Tibial nerve (tissue), 4 donors: ENCODE measurements around the gene RPRD1B. TPM values are rescaled to one million over a fixed set of nuclear protein-coding genes. Genes with fewer than 3 reads are reported as not detected.

Experiments
- DNase-seq, 2 donors: peaks; one replicate each; pipeline ENCODE4 v3.0.0-alpha.2; 2019; ENCODE audit warnings: low spot score in 2 of 2
- H3K27ac ChIP-seq, 4 donors: fragments of 200-600 bp; sonication (generic) in 3 of 4; one replicate each; pipeline ENCODE4 v1.5.1; 2017 to 2019; ENCODE audit warnings: mild to moderate bottlenecking in 1 of 4
- H3K27me3 ChIP-seq, 2 donors: fragments of 200-600 bp; sonication (generic) in 1 of 2; one replicate each; pipeline versions ENCODE4 v1.5.1 to v1.6.0; 2017 to 2019
- H3K36me3 ChIP-seq, 3 donors: fragments of 200-600 bp; sonication (generic); one replicate each; pipeline ENCODE4 v1.5.1; 2018 to 2019
- H3K4me1 ChIP-seq, 4 donors: fragments of 200-600 bp; sonication (generic) in 3 of 4; one replicate each; pipeline ENCODE4 v1.5.1; 2017 to 2019
- H3K4me3 ChIP-seq, 4 donors: fragments of 200-600 bp; sonication (generic) in 3 of 4; one replicate each; pipeline ENCODE4 v1.5.1; 2017 to 2019; ENCODE audit warnings: mild to moderate bottlenecking in 1 of 4, moderate library complexity in 1 of 4
- H3K9me3 ChIP-seq, 4 donors: fragments of 200-600 bp; sonication (generic) in 3 of 4; one replicate each; pipeline ENCODE4 v1.5.1; 2017 to 2019
- EP300 ChIP-seq, 2 donors: sonication (generic); formaldehyde crosslinking; IDR thresholded peaks; one replicate each; pipeline ENCODE4 v1.6.1; 2017; ENCODE audit warnings: antibody characterized with exemption in 2 of 2, mild to moderate bottlenecking in 1 of 2
- POLR2A ChIP-seq, 2 donors: fragments of 450-650 bp; IDR thresholded peaks; one replicate each; pipeline ENCODE4 v1.6.1; 2017; ENCODE audit warnings: antibody characterized with exemption in 2 of 2, mild to moderate bottlenecking in 2 of 2, moderate library complexity in 2 of 2
- WGBS, 2 donors: methylation state at CpG; one replicate each; pipeline ENCODE4 v1.1.5; 2018; 5-methylcytosine and 5-hydroxymethylcytosine counted together
- total RNA-seq, 4 donors: library from RNA; depleted of rRNA; stranded (reverse); fragments of >200 nt; gene quantifications; one replicate each; pipeline ENCODE4 v1.1.0, GENCODE V29; 2016
- TF ChIP-seq, protein P1 (sequence below), 5 experiments: fragments of 200-600 bp in 3 of 5; fragments of 450-650 bp in 2 of 5; sonication (generic) in 3 of 5; IDR thresholded peaks; one replicate each; pipeline ENCODE4 v1.5.1; 2016 to 2019; ENCODE audit warnings: antibody characterized with exemption in 5 of 5, mild to moderate bottlenecking in 3 of 5, moderate library complexity in 2 of 5

The RPRD1B gene
- total RNA-seq: 10 to 100 TPM; 28.5 to 36.3 (median 35.1) TPM

GRCh38 chr20:38033330-38034107, at the start of gene RPRD1B, which contains the start of gene TTI1:
TSS of gene RPRD1B (plus strand) at chr20:38033746. CDS start at chr20:38033948, 202 bp downstream.
TSS of gene TTI1 (minus strand) at chr20:38033456. CDS start at chr20:38013816, 19,640 bp downstream.
- peak within 1 kb of the TSS; percentile 97 to 99 (median 98) for H3K27ac ChIP-seq
- peaks cover 0 to 58% (median 30%) of the 10 kb centered on the region in 4 donors for H3K4me1 ChIP-seq
- DNase-seq: peak; percentile 82 to 92
- TF ChIP-seq, protein P1, sequence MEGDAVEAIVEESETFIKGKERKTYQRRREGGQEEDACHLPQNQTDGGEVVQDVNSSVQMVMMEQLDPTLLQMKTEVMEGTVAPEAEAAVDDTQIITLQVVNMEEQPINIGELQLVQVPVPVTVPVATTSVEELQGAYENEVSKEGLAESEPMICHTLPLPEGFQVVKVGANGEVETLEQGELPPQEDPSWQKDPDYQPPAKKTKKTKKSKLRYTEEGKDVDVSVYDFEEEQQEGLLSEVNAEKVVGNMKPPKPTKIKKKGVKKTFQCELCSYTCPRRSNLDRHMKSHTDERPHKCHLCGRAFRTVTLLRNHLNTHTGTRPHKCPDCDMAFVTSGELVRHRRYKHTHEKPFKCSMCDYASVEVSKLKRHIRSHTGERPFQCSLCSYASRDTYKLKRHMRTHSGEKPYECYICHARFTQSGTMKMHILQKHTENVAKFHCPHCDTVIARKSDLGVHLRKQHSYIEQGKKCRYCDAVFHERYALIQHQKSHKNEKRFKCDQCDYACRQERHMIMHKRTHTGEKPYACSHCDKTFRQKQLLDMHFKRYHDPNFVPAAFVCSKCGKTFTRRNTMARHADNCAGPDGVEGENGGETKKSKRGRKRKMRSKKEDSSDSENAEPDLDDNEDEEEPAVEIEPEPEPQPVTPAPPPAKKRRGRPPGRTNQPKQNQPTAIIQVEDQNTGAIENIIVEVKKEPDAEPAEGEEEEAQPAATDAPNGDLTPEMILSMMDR (IDR thresholded peaks at IDR 0.05): peak in 1 of 5 experiments; percentile 31
- peak; percentile 92 to 95 for TF ChIP-seq EP300 (IDR thresholded peaks at IDR 0.05)
- TF ChIP-seq POLR2A (IDR thresholded peaks at IDR 0.05): peak in 1 of 2 donors; percentile 72
- H3K9me3 ChIP-seq: no peaks in the 10 kb centered on the region
- peak within 1 kb of the TSS; percentile 90 to 99 (median 96) for H3K4me3 ChIP-seq
- H3K27me3 ChIP-seq: no peaks in the 10 kb centered on the region
- H3K36me3 ChIP-seq: peaks cover 0 to 16% (median 0%) of the 10 kb centered on the region in 3 donors
- 0% methylated on average over 45 to 63 of the region's 69 CpGs for WGBS, 2 donors

DNA sequence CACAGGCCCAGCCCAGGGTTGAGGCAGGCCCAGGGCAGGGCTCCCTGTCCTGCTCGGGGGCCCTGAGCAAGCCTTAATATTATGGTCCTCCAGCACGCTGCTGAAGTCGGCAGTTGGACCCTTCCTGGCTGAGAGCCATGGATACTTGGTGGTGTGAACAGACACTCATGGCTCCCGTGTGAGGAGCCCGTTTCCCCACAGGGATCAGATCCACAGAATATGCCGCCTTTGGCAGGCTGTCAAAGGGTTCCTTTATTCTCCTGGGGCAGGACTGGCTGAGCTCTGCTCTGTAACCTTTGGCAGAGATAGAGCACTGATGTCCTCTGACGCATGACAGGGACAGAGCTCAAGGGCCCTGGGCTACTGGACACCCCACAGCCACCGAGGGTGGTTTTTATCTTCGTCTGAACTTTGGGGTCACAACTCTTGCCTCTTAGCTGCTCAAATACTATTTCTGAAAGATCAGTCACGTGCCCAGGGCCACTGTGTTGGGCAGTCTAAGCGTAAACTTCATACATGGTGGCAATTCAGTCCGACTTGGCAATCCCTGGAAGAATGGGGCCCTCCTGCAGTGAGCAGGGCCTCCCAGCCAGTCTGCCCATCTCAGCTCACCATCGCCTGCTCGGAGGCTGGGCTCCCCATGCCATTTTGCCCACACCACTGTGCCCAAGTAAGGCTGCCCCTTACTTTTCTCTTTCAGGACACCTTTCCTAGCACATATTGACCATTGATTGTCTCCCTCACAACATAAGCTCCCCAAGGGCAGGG, 49.3 kb upstream of the RPRD1B start:
- 38 to 56% methylated on average over 12 to 13 of the region's 14 CpGs for WGBS, 2 donors
- H3K27me3 ChIP-seq: no peaks in the 10 kb centered on the region
- peaks cover 0 to 48% (median 6%) of the 10 kb centered on the region in 4 donors for H3K4me1 ChIP-seq
- H3K4me3 ChIP-seq: no peak overlapping the region
- TF ChIP-seq POLR2A (IDR thresholded peaks at IDR 0.05): no peak
- H3K36me3 ChIP-seq: peaks cover 0 to 72% (median 0%) of the 10 kb centered on the region in 3 donors
- H3K9me3 ChIP-seq: no peaks in the 10 kb centered on the region
- no peak for DNase-seq
- peak overlapping the region in 2 of 4 donors; percentile 40 to 46 for H3K27ac ChIP-seq

GRCh38 chr20:37986044-37986858, 47.3 kb upstream of the RPRD1B start:
- H3K4me3 ChIP-seq: no peak overlapping the region
- TF ChIP-seq POLR2A (IDR thresholded peaks at IDR 0.05): no peak
- TF ChIP-seq, protein P1 (IDR thresholded peaks at IDR 0.05): no peak
- TF ChIP-seq EP300 (IDR thresholded peaks at IDR 0.05): no peak
- 42 to 45% methylated on average over 9 of the region's 9 CpGs for WGBS, 2 donors
- H3K27ac ChIP-seq: peak overlapping the region in 2 of 4 donors; percentile 25 to 51
- no peaks in the 10 kb centered on the region for H3K27me3 ChIP-seq
- no peaks in the 10 kb centered on the region for H3K9me3 ChIP-seq
- peaks cover 0 to 48% (median 8%) of the 10 kb centered on the region in 4 donors for H3K4me1 ChIP-seq
- no peak for DNase-seq
- peaks cover 0 to 64% (median 0%) of the 10 kb centered on the region in 3 donors for H3K36me3 ChIP-seq

- Histone ChIP-seq H3K9me3 (no peaks in the 10 kb centered on the region), H3K27me3 (no peaks in the 10 kb centered on the region), H3K4me1 (peaks cover 0 to 48% (median 8%) of the 10 kb centered on the region in 4 donors), H3K36me3 (peaks cover 0 to 64% (median 0%) of the 10 kb centered on the region in 3 donors), H3K27ac (peak overlapping the region in 2 of 4 donors; percentile 13 to 44), H3K4me3 (no peak overlapping the region)
- TF ChIP-seq POLR2A (IDR thresholded peaks at IDR 0.05): no peak
- DNase-seq: peak in 1 of 2 donors; percentile 7
- WGBS, 2 donors: 52 to 61% methylated on average over 9 of the region's 9 CpGs
Measured at GRCh38 chr20:37986873-37987601, 46.5 kb upstream of the RPRD1B start.

GRCh38 chr20:37987602-37988290, 45.8 kb upstream of the RPRD1B start:
- WGBS, 2 donors: 80 to 81% methylated on average over 12 of the region's 12 CpGs
- peaks cover 0 to 51% (median 9%) of the 10 kb centered on the region in 4 donors for H3K4me1 ChIP-seq
- H3K36me3 ChIP-seq: peaks cover 0 to 61% (median 0%) of the 10 kb centered on the region in 3 donors
- peak overlapping the region in 2 of 4 donors; percentile 13 to 44 for H3K27ac ChIP-seq
- H3K4me3 ChIP-seq: no peak overlapping the region
- DNase-seq: no peak
- no peaks in the 10 kb centered on the region for H3K27me3 ChIP-seq
- TF ChIP-seq, protein P1 (IDR thresholded peaks at IDR 0.05): no peak
- no peak for TF ChIP-seq EP300 (IDR thresholded peaks at IDR 0.05)
- TF ChIP-seq POLR2A (IDR thresholded peaks at IDR 0.05): no peak
- H3K9me3 ChIP-seq: no peaks in the 10 kb centered on the region
